ENCODE data around the gene HMGCLL1. TPM values are rescaled to one million over a fixed set of nuclear protein-coding genes. Genes with fewer than 3 reads are reported as not detected.

Gene HMGCLL1
- total RNA-seq, 1 donor, result not detected

DNA sequence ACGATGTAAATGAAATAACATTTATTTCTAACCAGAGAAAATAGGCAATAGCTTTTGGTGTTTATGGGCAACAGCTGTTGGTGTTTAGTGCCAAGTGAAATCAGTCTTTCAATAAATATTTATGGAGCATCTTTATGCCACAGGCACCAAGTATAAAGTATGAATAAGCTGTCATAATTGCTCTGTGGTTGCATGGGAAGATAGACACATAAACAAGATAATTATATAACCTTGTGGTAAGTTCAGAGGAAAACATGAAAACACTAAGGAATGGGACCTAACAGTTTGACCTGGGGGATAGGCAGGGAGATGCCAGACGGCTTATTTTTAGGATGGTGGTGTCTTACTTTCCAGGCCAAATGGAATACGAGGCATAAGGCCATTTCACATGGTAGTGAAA is 140.8 kb downstream of the HMGCLL1 start:
- Histone ChIP-seq H3K9me3 (ENCODE audit: low read depth, low read length) (no peaks in the 10 kb centered on the region), H3K27me3 (ENCODE audit: insufficient read depth, low read length) (no peaks in the 10 kb centered on the region), H3K4me1 (ENCODE audit: insufficient read depth, low read length) (no peaks in the 10 kb centered on the region), H3K4me3 (ENCODE audit: low read length) (no peak overlapping the region)

DNA sequence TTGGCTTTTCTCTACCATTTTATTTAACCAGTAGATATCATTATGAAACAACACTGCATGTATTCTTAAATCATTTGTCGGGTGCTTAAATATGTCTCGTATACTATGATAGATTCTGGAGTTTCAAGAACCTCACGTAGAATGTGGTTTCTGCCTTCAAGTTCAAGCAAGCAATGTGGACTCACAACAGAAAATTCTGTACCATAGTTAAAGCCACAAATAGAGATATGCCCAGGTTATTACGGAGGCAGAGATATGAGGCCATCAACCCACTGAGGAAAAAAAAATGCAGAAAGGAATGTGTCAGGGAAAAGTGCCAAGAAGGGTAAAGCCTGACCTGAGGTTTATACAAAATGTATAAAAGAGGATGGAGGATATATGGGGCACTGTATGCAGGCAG is 141.9 kb downstream of the HMGCLL1 start:
- Histone ChIP-seq H3K4me1 (ENCODE audit: insufficient read depth, low read length) (no peaks in the 10 kb centered on the region), H3K27me3 (ENCODE audit: insufficient read depth, low read length) (no peaks in the 10 kb centered on the region), H3K9me3 (ENCODE audit: low read depth, low read length) (no peaks in the 10 kb centered on the region)

DNA sequence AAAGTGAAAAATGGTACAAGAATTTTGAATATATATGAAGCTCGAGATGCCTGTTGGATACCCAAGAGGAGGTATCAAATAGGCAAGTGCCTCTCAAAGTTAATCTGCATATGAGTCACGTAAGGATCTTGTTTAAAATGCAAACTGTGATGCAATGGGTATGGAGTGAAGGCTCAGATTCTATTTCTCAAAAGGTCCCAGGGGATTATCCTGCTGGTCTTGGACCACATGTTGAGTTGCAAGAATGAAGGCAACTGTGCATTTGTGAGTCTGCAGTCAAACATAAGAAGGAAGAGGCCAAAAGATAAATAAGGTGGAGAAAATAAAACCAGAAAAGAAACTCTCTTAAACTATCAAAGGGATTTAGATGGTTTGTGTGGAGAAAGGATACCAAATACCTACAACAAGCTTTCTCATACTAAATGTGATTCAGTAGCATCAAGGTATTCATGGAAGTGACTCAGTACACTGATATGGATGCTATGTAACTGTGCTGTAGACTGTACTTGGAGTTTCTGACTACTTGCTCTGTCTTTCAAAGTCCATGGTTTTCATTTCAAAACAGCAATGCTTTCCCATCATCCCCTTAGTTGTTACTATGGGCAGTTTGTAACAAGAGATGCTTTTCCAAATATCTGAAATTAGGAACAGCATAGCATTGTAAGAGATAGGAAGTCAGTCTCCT is 145.4 kb downstream of the HMGCLL1 start:
- no peak overlapping the region for H3K4me3 ChIP-seq (ENCODE audit: low read length)
- no peaks in the 10 kb centered on the region for H3K27me3 ChIP-seq (ENCODE audit: insufficient read depth, low read length)
- no peaks in the 10 kb centered on the region for H3K9me3 ChIP-seq (ENCODE audit: low read depth, low read length)
- H3K4me1 ChIP-seq (ENCODE audit: insufficient read depth, low read length), result no peaks in the 10 kb centered on the region

More for the DNA sequence above, 141.9 kb downstream of the HMGCLL1 start:
- H3K4me3 ChIP-seq (ENCODE audit: low read length), result no peak overlapping the region

DNA sequence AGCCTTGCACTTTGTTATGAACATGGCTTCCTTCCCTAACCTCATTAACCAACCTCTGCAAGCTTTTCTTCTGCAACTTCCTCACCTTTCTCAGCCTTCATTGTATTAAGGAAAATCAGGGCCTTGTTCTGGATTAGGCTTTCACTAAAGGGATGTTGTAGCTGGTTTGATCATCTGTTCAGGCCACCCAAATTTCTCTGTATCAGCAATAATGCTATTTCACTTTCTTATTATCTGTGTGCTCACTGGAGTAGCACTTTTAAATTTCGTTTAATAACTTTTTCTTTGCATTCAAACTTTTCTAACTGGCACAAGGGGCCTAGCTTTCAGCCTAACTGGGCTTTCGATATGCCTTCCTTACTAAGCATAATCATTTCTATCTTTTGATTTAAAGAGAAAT is 155.1 kb downstream of the HMGCLL1 start:
- Histone ChIP-seq H3K27me3 (ENCODE audit: insufficient read depth, low read length) (no peaks in the 10 kb centered on the region), H3K9me3 (ENCODE audit: low read depth, low read length) (no peaks in the 10 kb centered on the region), H3K4me1 (ENCODE audit: insufficient read depth, low read length) (no peaks in the 10 kb centered on the region), H3K4me3 (ENCODE audit: low read length) (no peak overlapping the region)

DNA sequence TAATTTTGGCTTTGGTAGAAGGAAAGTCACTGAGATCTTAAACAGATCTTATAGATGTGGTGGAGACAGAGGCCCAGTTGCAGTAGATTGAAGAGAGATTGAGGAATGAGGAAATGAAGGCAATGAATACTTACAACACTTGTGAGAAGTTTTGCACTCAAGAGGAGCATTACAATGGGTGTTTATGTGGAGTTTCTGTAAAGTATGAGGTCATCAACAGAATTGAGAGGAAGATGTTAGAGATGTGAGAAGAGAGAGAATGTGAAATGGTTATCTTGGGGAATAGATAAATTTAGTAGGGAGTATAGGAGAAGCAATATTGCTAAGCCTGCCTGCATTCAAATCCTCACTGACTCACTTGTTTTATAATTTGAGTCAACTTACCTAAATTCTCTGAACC is 168.3 kb downstream of the HMGCLL1 start:
- no peak overlapping the region for H3K4me3 ChIP-seq (ENCODE audit: low read length)
- H3K9me3 ChIP-seq (ENCODE audit: low read depth, low read length), result no peaks in the 10 kb centered on the region
- H3K27me3 ChIP-seq (ENCODE audit: insufficient read depth, low read length), result no peaks in the 10 kb centered on the region
- no peaks in the 10 kb centered on the region for H3K4me1 ChIP-seq (ENCODE audit: insufficient read depth, low read length)

DNA sequence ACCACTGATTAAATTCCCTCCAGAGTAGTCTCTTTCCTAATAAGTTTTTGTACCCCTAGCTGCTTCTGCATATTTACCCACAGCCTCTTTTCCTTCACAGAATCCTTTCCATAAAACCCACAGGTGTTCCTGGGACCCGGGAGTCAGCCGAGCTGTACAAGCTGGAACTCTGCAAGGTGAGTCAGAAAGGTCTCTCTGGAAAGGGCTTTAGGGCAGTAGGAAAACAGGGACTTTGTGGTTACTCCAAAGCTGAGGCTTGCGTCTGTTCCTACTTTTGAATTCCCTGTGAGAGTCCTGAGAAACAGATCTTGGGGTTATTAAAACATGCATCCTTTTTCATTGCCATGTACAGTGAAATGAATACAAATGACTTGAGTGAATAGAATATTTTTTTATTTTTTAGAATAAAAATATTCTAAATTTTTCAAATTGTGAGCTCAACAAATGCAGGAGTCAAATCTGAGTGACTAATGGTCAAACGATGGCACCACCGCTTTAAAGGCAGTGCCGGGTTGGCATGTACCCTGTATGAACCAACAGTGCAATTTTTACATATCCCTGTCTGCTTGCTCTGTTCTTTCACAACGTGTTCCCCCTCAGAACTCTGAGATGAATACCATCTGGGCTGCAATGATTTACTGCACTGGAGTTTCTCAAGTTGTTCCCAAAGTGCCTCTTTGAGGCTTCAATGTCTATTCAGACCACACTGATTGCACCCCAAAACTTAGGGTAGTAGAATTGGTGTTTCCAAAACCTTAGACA is 173.3 kb downstream of the HMGCLL1 start:
- no peak overlapping the region for H3K4me3 ChIP-seq (ENCODE audit: low read length)
- no peaks in the 10 kb centered on the region for H3K27me3 ChIP-seq (ENCODE audit: insufficient read depth, low read length)
- H3K9me3 ChIP-seq (ENCODE audit: low read depth, low read length), result no peaks in the 10 kb centered on the region
- no peaks in the 10 kb centered on the region for H3K4me1 ChIP-seq (ENCODE audit: insufficient read depth, low read length)

DNA sequence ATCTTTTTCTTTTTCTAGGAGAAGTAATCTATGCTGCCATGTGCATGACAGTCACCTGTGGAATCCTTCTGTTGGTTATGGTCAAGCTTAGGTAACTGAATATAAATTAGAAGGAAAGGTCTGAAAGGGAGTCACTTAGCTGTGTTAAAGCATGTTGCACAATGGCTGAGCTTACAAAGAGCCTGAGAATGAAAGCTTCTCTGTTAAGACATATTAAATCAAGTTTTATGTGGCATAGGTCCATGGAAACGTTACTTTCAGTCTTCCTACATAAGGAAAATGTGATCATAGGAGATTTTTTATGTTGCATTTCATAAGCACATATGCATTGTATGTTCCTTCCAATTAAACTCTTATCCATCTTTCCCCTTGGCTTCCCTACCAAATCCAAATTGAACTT is 179.6 kb downstream of the HMGCLL1 start:
- no peak overlapping the region for H3K4me3 ChIP-seq (ENCODE audit: low read length)
- H3K9me3 ChIP-seq (ENCODE audit: low read depth, low read length), result no peaks in the 10 kb centered on the region
- no peaks in the 10 kb centered on the region for H3K4me1 ChIP-seq (ENCODE audit: insufficient read depth, low read length)
- H3K27me3 ChIP-seq (ENCODE audit: insufficient read depth, low read length), result no peaks in the 10 kb centered on the region

DNA sequence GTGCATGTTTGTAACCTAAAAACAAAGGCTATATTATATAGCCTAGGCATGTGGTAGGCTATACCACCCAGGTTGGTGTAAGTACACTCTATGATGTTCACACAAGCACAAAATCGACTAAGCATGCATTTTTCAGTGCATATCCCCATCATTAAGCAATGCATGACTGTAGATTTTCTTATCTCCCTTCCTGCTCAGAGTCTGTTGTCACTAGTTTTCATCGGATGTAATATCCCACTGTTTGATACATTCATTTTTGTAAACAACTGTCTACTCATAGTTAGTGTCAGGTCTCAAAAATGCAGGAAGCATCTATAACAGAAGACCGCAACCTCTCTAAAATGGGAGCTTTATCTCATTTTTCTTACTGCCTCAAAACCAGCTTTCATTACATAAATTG is 181.0 kb downstream of the HMGCLL1 start:
- H3K4me3 ChIP-seq (ENCODE audit: low read length), result no peak overlapping the region

DNA sequence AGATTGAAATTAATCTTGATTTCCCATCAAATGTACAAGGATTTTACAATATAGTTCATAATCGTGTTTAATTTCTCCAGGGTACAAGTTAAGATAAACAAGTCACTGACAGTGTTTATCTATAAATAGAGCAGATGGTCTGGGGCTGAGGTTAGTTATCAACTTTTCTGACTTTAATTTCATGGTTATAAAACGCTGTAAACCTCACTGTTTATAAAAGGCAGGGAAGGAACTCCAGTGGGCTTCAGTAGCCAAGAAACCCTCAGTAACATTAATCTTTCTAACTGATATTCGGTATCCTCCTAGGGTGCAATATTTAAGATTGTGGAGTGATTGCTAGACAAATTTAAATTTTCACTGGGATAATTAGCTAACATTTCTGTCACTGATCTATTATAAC is 183.1 kb downstream of the HMGCLL1 start:
- Histone ChIP-seq H3K4me1 (ENCODE audit: insufficient read depth, low read length) (no peaks in the 10 kb centered on the region), H3K27me3 (ENCODE audit: insufficient read depth, low read length) (no peaks in the 10 kb centered on the region), H3K4me3 (ENCODE audit: low read length) (no peak overlapping the region), H3K9me3 (ENCODE audit: low read depth, low read length) (no peaks in the 10 kb centered on the region)

More for the DNA sequence above, 181.0 kb downstream of the HMGCLL1 start:
- Histone ChIP-seq H3K27me3 (ENCODE audit: insufficient read depth, low read length) (no peaks in the 10 kb centered on the region), H3K9me3 (ENCODE audit: low read depth, low read length) (no peaks in the 10 kb centered on the region), H3K4me1 (ENCODE audit: insufficient read depth, low read length) (no peaks in the 10 kb centered on the region)

DNA sequence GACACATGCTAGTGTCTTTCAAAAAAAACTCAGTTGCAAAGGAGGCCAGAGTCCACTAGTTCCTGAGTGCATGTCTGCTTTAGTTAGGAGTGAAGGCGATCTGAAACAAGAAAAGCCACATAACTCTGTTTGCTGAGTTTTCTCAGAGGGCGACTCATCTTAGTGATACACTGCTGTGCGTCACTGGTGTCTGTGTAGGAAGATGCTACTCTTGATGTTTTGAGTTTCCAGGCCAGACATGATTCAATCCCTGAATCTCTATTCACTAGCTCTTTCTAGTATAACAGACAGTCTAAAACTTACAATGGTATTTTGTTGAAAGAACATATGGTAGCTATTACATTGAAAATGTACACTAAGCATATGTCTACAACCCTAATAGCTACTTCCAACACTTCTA is 190.8 kb downstream of the HMGCLL1 start:
- H3K4me1 ChIP-seq (ENCODE audit: insufficient read depth, low read length), result no peaks in the 10 kb centered on the region
- no peaks in the 10 kb centered on the region for H3K27me3 ChIP-seq (ENCODE audit: insufficient read depth, low read length)
- H3K4me3 ChIP-seq (ENCODE audit: low read length), result no peak overlapping the region
- peaks cover 4% of the 10 kb centered on the region for H3K9me3 ChIP-seq (ENCODE audit: low read depth, low read length)

Measured in mononuclear cell (primary cell).